Endothelial cell of umbilical vein (primary cell): ENCODE data around the gene CTLA4. TPM values are rescaled to one million over a fixed set of nuclear protein-coding genes. Genes with fewer than 3 reads are reported as not detected.

Experiments
- BruUV-seq: library from RNA; stranded (reverse); fragments of 400-500 nt; replicated peaks from 2 replicates; lab custom pipeline; 2021; lab: Mats Ljungman, UMichigan
- CTCF ChIA-PET: fragments of 300-600, 350-600 bp; sonication (Branson Sonifier 250); formaldehyde crosslinking; loops from one replicate; lab custom pipeline; 2021; ENCODE audit warnings: antibody characterized with exemption, inconsistent platforms; lab: Charles Lee
- POLR2A ChIA-PET: fragments of 300-600, 350-600 bp; sonication (Branson Sonifier 250); formaldehyde crosslinking; loops from one replicate; lab custom pipeline; 2021; ENCODE audit warnings: antibody characterized with exemption, inconsistent platforms; lab: Charles Lee
- DNase-seq: peaks from one replicate; pipeline ENCODE4 v3.0.0-alpha.2; 2011; ENCODE audit warnings: low read depth, low spot score
- FAIRE-seq: peaks from 2 replicates; lab custom pipeline; 2011; peaks lifted over from hg19 to GRCh38; lab: Jason Lieb, UNC
- H2AFZ ChIP-seq: 2 replicates; pipeline ENCODE4 v1.6.0; 2012; ENCODE audit warnings: low read depth, low read length, control low read depth, inconsistent platforms
- H3K27ac ChIP-seq: 2 replicates; pipeline ENCODE4 v1.5.1; 2011; ENCODE audit warnings: low read depth, mild to moderate bottlenecking, control low read depth, low read length, moderate library complexity; ENCODE audit not compliant: insufficient read depth
- H3K27me3 ChIP-seq, 2 experiments: 2 replicates each; pipeline versions ENCODE4 v1.6.0 to v1.6.1; 2011; ENCODE audit warnings: low read length in 2 of 2, mixed read lengths in 1 of 2; ENCODE audit not compliant: control insufficient read depth in 2 of 2, insufficient read depth in 2 of 2
- H3K36me3 ChIP-seq, 2 experiments: 2 replicates in 1 of 2; 3 replicates in 1 of 2; pipeline ENCODE4 v1.5.1; 2011; ENCODE audit warnings: low read length in 2 of 2, mild to moderate bottlenecking in 1 of 2, moderate library complexity in 1 of 2; ENCODE audit not compliant: control insufficient read depth in 2 of 2, insufficient read depth in 2 of 2; ENCODE audit errors: extremely low read depth in 1 of 2
- H3K4me1 ChIP-seq: 3 replicates; pipeline ENCODE4 v1.5.1; 2011; ENCODE audit warnings: mild to moderate bottlenecking, low read length; ENCODE audit not compliant: control insufficient read depth, insufficient read depth; ENCODE audit errors: extremely low read depth
- H3K4me2 ChIP-seq: 2 replicates; pipeline ENCODE4 v1.6.1; 2011; ENCODE audit warnings: low read length, control low read depth, mixed read lengths; ENCODE audit not compliant: insufficient read depth
- H3K4me3 ChIP-seq, 3 experiments: fragments of 200-600 bp in 1 of 3; sonication (generic), shearing (Covaris generic) in 1 of 3; replicated peaks in 1 of 3; 2 replicates each; pipeline ENCODE4 v1.5.1; 2011 to 2016; ENCODE audit warnings: control low read depth in 3 of 3, low read length in 3 of 3, mild to moderate bottlenecking in 2 of 3, inconsistent platforms in 1 of 3, low read depth in 1 of 3, moderate library complexity in 1 of 3; ENCODE audit not compliant: insufficient read depth in 1 of 3
- H3K79me2 ChIP-seq: 2 replicates; pipeline ENCODE4 v1.6.0; 2012; ENCODE audit warnings: low read length, inconsistent platforms; ENCODE audit not compliant: control insufficient read depth, insufficient read depth
- H3K9ac ChIP-seq: replicated peaks from 2 replicates; pipeline ENCODE3; 2011; ENCODE audit warnings: low read length, control low read depth; ENCODE audit not compliant: insufficient read depth; ENCODE audit errors: extremely low read depth
- H3K9me1 ChIP-seq: replicated peaks from 3 replicates; pipeline ENCODE4 v1.6.0; 2011; ENCODE audit warnings: mild to moderate bottlenecking, low read length; ENCODE audit not compliant: control insufficient read depth, insufficient read depth; ENCODE audit errors: extremely low read depth
- H3K9me3 ChIP-seq: replicated peaks from 2 replicates; pipeline ENCODE4 v1.5.1; 2012; ENCODE audit warnings: low read length, inconsistent platforms; ENCODE audit not compliant: control insufficient read depth, insufficient read depth
- H4K20me1 ChIP-seq: replicated peaks from 2 replicates; pipeline ENCODE3; 2011; ENCODE audit warnings: mild to moderate bottlenecking, low read length; ENCODE audit not compliant: control insufficient read depth, insufficient read depth; ENCODE audit errors: extremely low read depth
- CTCF ChIP-seq, 2 donors: IDR thresholded peaks; 1 replicate in 1 of 2; 2 replicates in 1 of 2; pipeline ENCODE4 v1.5.1; 2011; ENCODE audit warnings: low read length in 2 of 2, mild to moderate bottlenecking in 2 of 2, moderate library complexity in 2 of 2, control low read depth in 1 of 2, inconsistent platforms in 1 of 2, low read depth in 1 of 2; ENCODE audit not compliant: insufficient read depth in 1 of 2; ENCODE audit errors: extremely low read depth in 1 of 2
- EZH2 ChIP-seq: IDR thresholded peaks from 2 replicates; pipeline ENCODE4 v1.6.1; 2012; ENCODE audit warnings: borderline replicate concordance, low read depth, mild to moderate bottlenecking, moderate library complexity, low read length, inconsistent platforms; ENCODE audit not compliant: severe bottlenecking
- FOS ChIP-seq: IDR thresholded peaks from 2 replicates; pipeline ENCODE4 v1.6.1; 2011; ENCODE audit warnings: mild to moderate bottlenecking, low read length, moderate library complexity, borderline replicate concordance; ENCODE audit not compliant: insufficient read depth
- GATA2 ChIP-seq: IDR thresholded peaks from 2 replicates; pipeline ENCODE4 v1.7.0; 2011; ENCODE audit warnings: low read depth, mild to moderate bottlenecking, moderate library complexity, mixed read lengths, low read length; ENCODE audit not compliant: insufficient read length, insufficient read depth
- JUN ChIP-seq: IDR thresholded peaks from 2 replicates; pipeline ENCODE4 v1.6.1; 2011; ENCODE audit warnings: borderline replicate concordance, low read depth; ENCODE audit not compliant: insufficient read length, insufficient read depth
- MAX ChIP-seq: IDR thresholded peaks from 2 replicates; pipeline ENCODE4 v1.6.1; 2011; ENCODE audit not compliant: insufficient read depth, insufficient read length
- MYC ChIP-seq: IDR thresholded peaks from one replicate; pipeline ENCODE4 v1.6.1; 2011; ENCODE audit warnings: mild to moderate bottlenecking, low read depth, low read length
- POLR2A ChIP-seq: IDR thresholded peaks from 2 replicates; pipeline ENCODE4 v1.6.1; 2012; ENCODE audit warnings: low read depth, mild to moderate bottlenecking, control low read depth, low read length
- POLR2AphosphoS5 ChIP-seq: IDR thresholded peaks from 2 replicates; pipeline ENCODE4 v1.6.1; 2012; ENCODE audit warnings: low read depth, mild to moderate bottlenecking, control low read depth, low read length, moderate library complexity; ENCODE audit not compliant: insufficient read depth
- dilution Hi-C: fragments of 300-500 bp; cut with MboI; formaldehyde crosslinking; loops from one replicate; pipeline ENCODE4 v1.15.0; 2019; ENCODE audit warnings: low sequenced_read_pairs; ENCODE audit not compliant: extremely low pct_ligation_motif_present
- intact Hi-C: fragments of 100-400 bp; cut with micrococcal nuclease; formaldehyde crosslinking; loops from one replicate; pipeline ENCODE4 v1.10.0; 2022
- polyA plus RNA-seq, 4 experiments: library from polyadenylated mRNA; depleted of rRNA in 3 of 4; stranded (reverse) in 3 of 4; unstranded in 1 of 4; fragments of >200 nt; gene quantifications; 2 replicates each; pipeline versions ENCODE4 v1.2.1 to v1.2.3, GENCODE V29; 2011 to 2012; ENCODE audit warnings: missing spikeins in 1 of 4
- total RNA-seq: library from RNA; stranded (reverse); gene quantifications from 2 replicates; pipeline ENCODE4 v1.2.3, GENCODE V29; 2021

Gene CTLA4
- total and polyA plus RNA-seq, 2 donors (not counting 3 experiments of a cell fraction or from before 2014, with no cell fraction given): not detected

GRCh38 chr2:203889542-203889941, 22.0 kb downstream of the CTLA4 start:
- peaks cover 6 to 12% of the 10 kb centered on the region in 2 experiments for H3K27me3 ChIP-seq
- H3K4me1 ChIP-seq: no peaks in the 10 kb centered on the region
- intact Hi-C loops: no loop called here
- no peak overlapping the region for H3K4me2 ChIP-seq
- TF ChIP-seq CTCF (IDR thresholded peaks at IDR 0.05; ENCODE audit: extremely low read depth in 1 of 2, insufficient read depth in 1 of 2, low read depth in 1 of 2, low read length in 2 of 2) (no peak), POLR2A (no peak)
- H3K79me2 ChIP-seq: no peaks in the 10 kb centered on the region
- no peak overlapping the region for H3K27ac ChIP-seq
- no peaks in the 10 kb centered on the region for H3K9me3 ChIP-seq
- no peak overlapping the region for H2AFZ ChIP-seq
- H3K9ac ChIP-seq: no peak overlapping the region
- H4K20me1 ChIP-seq: no peaks in the 10 kb centered on the region
- no peak overlapping the region for H3K4me3 ChIP-seq
- DNase-seq (no peak), FAIRE-seq (no peak)
- no peaks in the 10 kb centered on the region for H3K36me3 ChIP-seq
- no TSS peak for BruUV-seq
- ChIA-PET CTCF (interaction anchor here (0.9 to 1.0 kb wide), 2 partner anchors 74 to 1321 kb away, joined by 3 read pairs; no protein-coding TSS in a partner anchor), POLR2A (no interaction called here)
- no peaks in the 10 kb centered on the region for H3K9me1 ChIP-seq
- dilution Hi-C loops: no loop called here

GRCh38 chr2:203889944-203890343, 22.4 kb downstream of the CTLA4 start:
- H3K36me3 ChIP-seq: no peaks in the 10 kb centered on the region
- no peak overlapping the region for H3K9ac ChIP-seq
- no peak overlapping the region for H3K4me3 ChIP-seq
- TF ChIP-seq MAX (no peak), FOS (no peak), MYC (no peak), POLR2AphosphoS5 (no peak), CTCF (IDR thresholded peaks at IDR 0.05; ENCODE audit: extremely low read depth in 1 of 2, insufficient read depth in 1 of 2, low read depth in 1 of 2, low read length in 2 of 2) (no peak), JUN (no peak), POLR2A (no peak), GATA2 (no peak), EZH2 (no peak)
- dilution Hi-C loops: no loop called here
- H3K9me1 ChIP-seq: no peaks in the 10 kb centered on the region
- BruUV-seq: no TSS peak
- intact Hi-C loops: no loop called here
- no peaks in the 10 kb centered on the region for H4K20me1 ChIP-seq
- CTCF ChIA-PET: interaction anchor here (0.9 kb wide), 1 partner anchor 1321 kb away, joined by 3 read pairs; no protein-coding TSS in a partner anchor
- no peaks in the 10 kb centered on the region for H3K4me1 ChIP-seq
- H3K4me2 ChIP-seq: no peak overlapping the region
- DNase-seq (no peak), FAIRE-seq (no peak)
- peaks cover 5 to 12% of the 10 kb centered on the region in 2 experiments for H3K27me3 ChIP-seq
- POLR2A ChIA-PET: no interaction called here
- no peaks in the 10 kb centered on the region for H3K9me3 ChIP-seq
- H2AFZ ChIP-seq: no peak overlapping the region
- H3K27ac ChIP-seq: no peak overlapping the region
- no peaks in the 10 kb centered on the region for H3K79me2 ChIP-seq
